ENCODE measurements around the gene HDAC4. TPM values are rescaled to one million over a fixed set of nuclear protein-coding genes. Genes with fewer than 3 reads are reported as not detected.

Gene HDAC4
- total and polyA plus RNA-seq, 9 of the 15 experiments (the other 6 are each of a cell fraction or from before 2014, with no cell fraction given), result 0.11 to 20.2 (median 4.0) TPM

DNA sequence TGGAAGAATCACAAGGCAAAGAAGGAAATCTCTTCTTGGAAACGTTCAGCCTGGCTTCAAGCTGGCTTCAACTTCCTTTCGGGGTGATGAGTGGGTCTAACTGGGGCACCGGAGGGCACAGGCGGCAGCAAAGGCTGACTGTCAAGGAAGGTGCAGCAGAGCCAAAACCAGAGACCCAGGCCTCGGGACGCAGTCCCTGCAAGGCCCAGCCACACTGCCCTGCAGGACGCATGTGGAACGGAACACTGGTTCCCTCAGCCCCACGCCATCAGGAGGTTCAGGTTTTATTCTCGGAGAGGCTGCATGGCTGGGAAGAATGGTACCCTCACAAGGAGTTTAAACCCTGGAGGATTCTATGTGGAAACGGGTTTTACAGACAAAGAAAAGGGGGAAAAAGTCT is 165.5 kb downstream of the HDAC4 start:
- Histone ChIP-seq H3K4me3 (no peak overlapping the region), H3K4me1 (replicated peaks in 1 of 2; ENCODE audit: control insufficient read depth in 2 of 2, insufficient read depth in 2 of 2, low read length in 2 of 2) (peaks cover 7 to 20% of the 10 kb centered on the region in 2 experiments; a peak in 3 of 5 replicates), H3K9me3 (replicated peaks; ENCODE audit: control insufficient read depth, insufficient read depth, low read depth, low read length) (no peaks in the 10 kb centered on the region), H3K9me1 (ENCODE audit: control insufficient read depth, insufficient read depth, low read length) (no peaks in the 10 kb centered on the region), H2AFZ (ENCODE audit: low read depth, low read length) (no peak overlapping the region), H3K79me2 (ENCODE audit: control insufficient read depth, insufficient read depth, low read length) (no peaks in the 10 kb centered on the region; the same call in 2 of the 3 replicates), H3K36me3 (ENCODE audit: control insufficient read depth, insufficient read depth, low read length) (no peaks in the 10 kb centered on the region), H3K9ac (ENCODE audit: insufficient read depth in 1 of 2, low read depth in 2 of 2, low read length in 2 of 2) (no peak overlapping the region), H3K4me2 (ENCODE audit: insufficient read depth, low read length) (no peak overlapping the region), H4K20me1 (replicated peaks; ENCODE audit: control insufficient read depth, insufficient read depth, low read length) (peaks cover 6% of the 10 kb centered on the region), H3K27me3 (ENCODE audit: control insufficient read depth in 2 of 2, insufficient read depth in 2 of 2, low read length in 2 of 2) (no peaks in the 10 kb centered on the region), H3K27ac (ENCODE audit: extremely low read depth, low read depth, low read length) (no peak overlapping the region)
- WGBS (ENCODE audit: insufficient coverage, low coverage, missing lambda C conversion rate), result 84% methylated on average over 9 of the region's 11 CpGs
- intact Hi-C loops (cut with micrococcal nuclease), result no loop called here
- BruUV-seq (replicated peaks), result no TSS peak
- in situ Hi-C loops (cut with MboI), result no loop called here
- DNase-seq (ENCODE audit: extremely low read depth in 1 of 4, low spot score in 3 of 4) (no peak), ATAC-seq (no peak), FAIRE-seq (no peak)
- TF ChIP-seq MAFG (tag; conservative IDR thresholded peaks at IDR 0.05), result no peak
- TF ChIP-seq FOXA3 (CRISPR knock-in tag; conservative IDR thresholded peaks at IDR 0.05 in 1 of 2, IDR thresholded peaks at IDR 0.05 in 1 of 2), result no peak
- CTCF ChIA-PET (ENCODE audit: low intra/inter-chr PET ratio), result no interaction called here
- POLR2A ChIA-PET, result no interaction called here

DNA sequence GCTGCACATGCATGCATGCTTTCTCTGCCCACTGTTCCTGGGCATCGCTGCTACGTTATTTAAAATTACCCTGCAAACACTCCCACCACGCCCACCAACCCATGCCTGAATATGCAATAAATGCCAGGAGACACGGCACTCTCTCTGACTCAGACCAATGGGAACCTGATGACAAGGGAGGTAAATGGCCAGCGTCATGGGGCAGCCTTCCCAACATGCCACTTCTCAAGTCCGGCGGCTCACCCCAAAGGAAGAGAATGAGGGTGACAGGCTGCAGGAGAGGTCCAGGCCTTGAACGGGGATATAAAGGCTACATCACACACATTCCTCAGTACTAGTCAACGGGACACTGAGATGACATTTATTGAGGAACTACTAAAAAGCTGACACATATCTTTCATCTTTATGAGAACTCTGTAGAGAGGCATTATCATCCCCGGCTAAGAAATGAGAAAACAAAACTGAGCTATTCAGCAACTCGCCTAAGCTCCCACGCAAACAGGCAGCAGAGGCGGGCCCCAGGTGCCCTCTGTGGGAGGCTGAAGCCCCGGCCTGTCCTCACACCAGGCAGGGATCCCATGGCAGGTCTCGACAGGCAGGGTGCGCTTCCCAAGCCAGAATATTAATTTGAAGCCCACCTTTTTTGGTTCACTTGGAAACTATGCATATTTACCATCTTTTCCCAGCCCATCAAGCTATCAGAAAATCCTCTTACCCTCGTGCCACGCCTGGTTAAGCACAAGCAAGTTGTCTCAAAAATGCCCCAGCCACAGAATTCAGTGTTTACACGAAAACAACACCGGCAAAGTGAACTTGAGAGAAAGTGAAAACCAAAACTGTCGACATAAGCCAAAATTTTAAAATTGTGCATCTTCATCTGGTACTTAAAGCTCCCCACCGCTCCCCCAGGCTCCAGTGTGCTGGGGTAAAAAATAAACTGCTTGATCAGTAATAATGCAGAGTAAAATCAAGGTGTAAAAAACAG is 166.3 kb downstream of the HDAC4 start:
- intact Hi-C loops (cut with micrococcal nuclease), result no loop called here
- Histone ChIP-seq H3K27ac (ENCODE audit: extremely low read depth, low read depth, low read length) (no peak overlapping the region), H3K9ac (ENCODE audit: insufficient read depth in 1 of 2, low read depth in 2 of 2, low read length in 2 of 2) (no peak overlapping the region), H3K4me2 (ENCODE audit: insufficient read depth, low read length) (no peak overlapping the region), H3K9me1 (ENCODE audit: control insufficient read depth, insufficient read depth, low read length) (no peaks in the 10 kb centered on the region), H3K4me1 (replicated peaks in 1 of 2; ENCODE audit: control insufficient read depth in 2 of 2, insufficient read depth in 2 of 2, low read length in 2 of 2) (peaks cover 4 to 15% of the 10 kb centered on the region in 2 experiments; a peak in 2 of 5 replicates), H4K20me1 (replicated peaks; ENCODE audit: control insufficient read depth, insufficient read depth, low read length) (peaks cover 6% of the 10 kb centered on the region), H3K4me3 (no peak overlapping the region), H3K36me3 (ENCODE audit: control insufficient read depth, insufficient read depth, low read length) (no peaks in the 10 kb centered on the region), H3K27me3 (ENCODE audit: control insufficient read depth in 2 of 2, insufficient read depth in 2 of 2, low read length in 2 of 2) (no peaks in the 10 kb centered on the region), H3K79me2 (ENCODE audit: control insufficient read depth, insufficient read depth, low read length) (no peaks in the 10 kb centered on the region; the same call in 2 of the 3 replicates), H2AFZ (ENCODE audit: low read depth, low read length) (no peak overlapping the region), H3K9me3 (replicated peaks; ENCODE audit: control insufficient read depth, insufficient read depth, low read depth, low read length) (no peaks in the 10 kb centered on the region)
- in situ Hi-C loops (cut with MboI), result no loop called here
- no peak for TF ChIP-seq ZBTB34 (CRISPR knock-in tag; IDR thresholded peaks at IDR 0.05)
- no peak for TF ChIP-seq MTA1 (IDR thresholded peaks at IDR 0.05; ENCODE audit: borderline replicate concordance)
- TF ChIP-seq ZNF740 (CRISPR knock-in tag; IDR thresholded peaks at IDR 0.05), result no peak
- TF ChIP-seq ZNF740 (tag; IDR thresholded peaks at IDR 0.05), result no peak
- BruUV-seq (replicated peaks), result no TSS peak
- CTCF ChIA-PET (ENCODE audit: low intra/inter-chr PET ratio), result no interaction called here
- FAIRE-seq (no peak), DNase-seq (ENCODE audit: extremely low read depth in 1 of 4, low spot score in 3 of 4) (no peak), ATAC-seq (no peak)
- WGBS (ENCODE audit: insufficient coverage, low coverage, missing lambda C conversion rate), result 79% methylated on average over 14 of the region's 22 CpGs
- POLR2A ChIA-PET, result no interaction called here
